Inflammatory macrophage treated with lipopolysaccharide for 1 hour (primary cell): ENCODE measurements around the gene PDGFA.

Source experiments
- DNase-seq, 2 donors: peaks; one replicate each; pipeline ENCODE4 v3.0.0-alpha.2; 2020 to 2022

PDGFA gene

DNA sequence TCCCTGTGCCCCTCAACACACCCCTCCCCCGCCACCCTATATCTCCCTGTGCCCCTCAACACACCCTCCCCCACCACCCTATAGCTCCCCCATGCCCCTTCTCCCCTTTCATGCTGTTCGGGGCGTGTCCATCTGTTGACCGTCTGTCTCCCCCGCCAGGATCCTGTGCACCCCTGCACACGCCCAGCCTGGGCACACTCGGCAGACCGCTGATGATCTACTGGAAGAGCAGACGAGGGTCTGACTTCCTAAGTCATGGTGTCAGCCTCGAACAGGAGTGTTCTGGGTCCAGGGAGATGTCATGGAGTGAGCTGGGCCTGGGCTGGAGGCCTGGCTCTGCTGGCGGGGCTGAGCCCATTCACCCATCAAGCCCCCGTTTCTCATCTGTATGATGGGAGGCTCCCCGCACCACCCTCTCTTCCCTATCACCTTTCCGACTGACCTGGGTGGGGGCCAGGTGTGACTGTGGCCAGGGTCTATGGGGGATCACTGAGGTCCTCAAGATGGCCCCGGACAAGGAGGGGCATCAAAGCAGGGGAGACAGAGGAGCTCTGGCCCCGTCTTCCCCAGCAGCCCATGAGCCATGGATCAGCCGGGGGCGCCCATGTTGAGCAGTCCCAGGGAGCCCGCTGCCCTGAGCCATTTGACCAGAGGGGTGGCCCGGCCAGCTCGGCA, 48.3 kb downstream of the PDGFA start:
- DNase-seq, result no peak

DNA sequence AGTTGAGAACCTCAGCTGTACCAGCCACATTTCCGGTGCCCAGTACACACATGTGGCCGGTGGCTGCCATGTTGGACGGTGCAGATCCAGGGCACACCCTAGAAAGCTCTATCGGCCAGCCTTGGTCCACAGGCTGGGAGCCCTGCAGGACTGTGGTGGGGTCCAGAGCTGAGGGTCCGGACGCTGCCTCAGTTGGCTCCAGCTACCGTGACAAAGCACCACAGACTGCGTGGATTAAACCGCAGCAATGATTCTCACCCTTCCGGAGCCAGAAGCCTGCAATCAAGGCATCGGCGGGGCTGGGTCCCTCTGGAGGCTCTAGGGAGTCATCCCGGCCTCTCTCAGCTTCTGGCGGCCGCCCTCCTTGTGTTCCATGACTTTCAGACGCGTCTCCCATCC, 50.1 kb downstream of the PDGFA start:
- DNase-seq, result no peak

DNA sequence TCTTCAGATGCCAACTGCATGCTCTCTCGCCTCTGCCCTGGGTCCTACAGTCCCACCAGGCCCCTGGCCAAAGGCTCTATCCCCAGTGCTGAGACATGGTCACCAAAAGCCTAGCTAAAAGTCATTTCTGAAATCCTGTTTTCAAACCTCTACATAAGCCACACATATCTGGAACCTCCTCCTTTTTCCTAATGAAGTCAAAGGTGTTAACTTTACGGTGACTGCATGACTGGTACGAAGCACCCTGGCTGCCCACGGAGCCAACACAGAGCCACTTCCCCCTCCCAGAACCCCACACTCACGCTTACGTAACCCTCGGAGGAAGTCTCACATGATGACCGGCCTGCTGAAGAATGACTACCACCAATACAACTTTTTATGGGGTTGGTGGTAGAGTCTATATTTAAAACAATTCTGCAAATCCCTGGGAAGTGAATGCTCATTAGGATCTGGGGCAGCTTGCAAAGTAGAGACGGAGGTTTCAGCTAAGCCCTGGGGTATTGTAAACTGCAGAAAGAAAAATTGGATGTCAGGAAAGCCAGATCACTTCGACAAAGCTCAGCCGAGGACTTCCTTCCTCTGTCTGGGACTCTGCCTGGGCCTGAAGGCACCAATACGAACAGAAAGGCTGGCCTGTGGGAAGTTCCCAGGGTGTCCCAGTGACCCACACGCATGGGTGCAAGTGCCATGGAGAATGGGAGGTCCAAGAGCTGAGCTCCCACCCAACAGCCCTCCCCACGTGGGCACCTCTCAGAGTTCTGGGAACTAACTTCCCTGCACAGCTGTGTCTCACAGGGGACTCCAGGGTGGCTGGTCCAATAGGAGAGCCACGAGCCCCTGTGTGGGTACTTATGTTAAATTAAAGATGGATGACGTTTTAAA, 50.7 kb downstream of the PDGFA start:
- peak; percentile 36 to 67 for DNase-seq

DNA sequence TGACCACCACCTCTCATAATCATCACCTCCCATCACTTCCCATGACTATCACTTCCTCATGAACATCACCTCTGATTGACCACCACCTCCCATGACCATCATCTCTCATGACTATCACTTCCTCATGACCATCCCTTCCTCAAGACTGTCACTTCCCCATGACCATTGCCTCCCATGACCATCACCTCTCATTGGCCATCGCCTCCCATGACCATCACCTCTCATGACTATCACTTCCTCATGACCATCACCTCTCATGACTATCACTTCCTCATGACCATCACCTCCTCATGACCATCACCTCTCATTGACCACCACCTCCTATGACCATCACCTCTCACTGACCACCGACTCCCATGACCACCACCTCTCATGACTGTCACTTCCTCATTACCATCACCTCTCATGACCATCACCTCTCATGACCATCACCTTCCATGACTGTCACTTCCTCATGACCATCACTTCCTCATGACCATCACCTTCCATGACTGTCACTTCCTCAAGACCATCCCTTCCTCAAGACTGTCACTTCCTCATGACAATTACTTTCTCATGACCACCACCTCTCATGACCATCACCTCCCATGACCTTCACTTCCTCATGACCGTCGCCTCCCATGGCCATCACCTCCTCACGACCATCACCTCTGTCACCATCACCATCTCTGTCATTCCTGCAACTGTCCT, 51.6 kb downstream of the PDGFA start:
- peak; percentile 26 to 46 for DNase-seq

DNA sequence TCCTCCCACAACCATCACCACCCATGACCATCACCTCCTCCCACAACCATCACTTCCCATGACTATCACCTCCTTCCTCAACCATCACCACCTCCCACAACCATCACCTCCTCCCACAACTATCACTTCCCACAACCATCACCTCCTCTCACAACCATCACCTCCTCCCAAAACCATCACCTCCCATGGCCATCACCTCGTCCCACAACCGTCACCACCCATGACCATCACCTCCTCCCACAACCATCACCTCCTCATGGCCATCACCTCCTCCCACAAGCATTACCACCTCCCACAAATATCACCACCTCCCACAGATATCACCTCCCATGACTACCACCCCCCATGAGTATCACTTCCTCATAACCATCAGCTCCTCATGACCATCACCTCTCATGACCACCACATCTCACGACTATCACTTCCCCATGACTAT, 52.2 kb downstream of the PDGFA start:
- DNase-seq, result peak in 1 of 2 donors; percentile 36

DNA sequence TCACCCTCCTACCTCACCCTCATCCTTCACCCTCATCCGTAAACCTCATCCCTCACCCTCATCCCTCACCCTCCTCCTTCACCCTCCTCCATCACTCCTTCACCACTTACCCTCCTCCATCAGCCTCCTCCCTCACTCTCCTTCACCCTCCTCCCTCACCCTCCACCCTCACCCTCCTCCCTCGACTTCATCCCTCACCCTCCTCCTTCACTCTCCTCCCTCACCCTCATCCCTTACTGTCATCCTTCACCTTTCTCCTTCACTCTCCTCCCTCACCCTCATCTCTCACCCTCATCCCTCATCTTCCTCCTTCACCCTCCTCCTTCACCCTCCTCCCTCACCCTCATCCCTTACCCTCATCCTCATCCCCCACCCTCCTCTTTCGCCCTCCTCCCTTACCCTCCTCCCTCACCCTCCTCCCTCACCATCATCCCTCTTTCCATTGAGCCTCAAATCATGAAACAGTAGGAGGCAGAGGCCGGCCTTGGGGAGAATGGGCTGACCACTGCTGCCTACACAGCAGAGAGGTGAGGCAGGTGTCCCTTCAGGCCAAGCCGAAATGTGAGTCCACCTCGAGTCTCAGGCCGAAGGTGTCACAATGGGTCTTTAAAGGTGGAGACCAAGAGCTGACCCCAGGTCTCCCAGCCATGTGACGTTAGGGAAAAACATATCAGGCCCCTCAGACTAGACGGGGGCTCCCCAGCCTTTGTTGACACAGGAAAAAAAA, 53.0 kb downstream of the PDGFA start:
- no peak for DNase-seq

DNA sequence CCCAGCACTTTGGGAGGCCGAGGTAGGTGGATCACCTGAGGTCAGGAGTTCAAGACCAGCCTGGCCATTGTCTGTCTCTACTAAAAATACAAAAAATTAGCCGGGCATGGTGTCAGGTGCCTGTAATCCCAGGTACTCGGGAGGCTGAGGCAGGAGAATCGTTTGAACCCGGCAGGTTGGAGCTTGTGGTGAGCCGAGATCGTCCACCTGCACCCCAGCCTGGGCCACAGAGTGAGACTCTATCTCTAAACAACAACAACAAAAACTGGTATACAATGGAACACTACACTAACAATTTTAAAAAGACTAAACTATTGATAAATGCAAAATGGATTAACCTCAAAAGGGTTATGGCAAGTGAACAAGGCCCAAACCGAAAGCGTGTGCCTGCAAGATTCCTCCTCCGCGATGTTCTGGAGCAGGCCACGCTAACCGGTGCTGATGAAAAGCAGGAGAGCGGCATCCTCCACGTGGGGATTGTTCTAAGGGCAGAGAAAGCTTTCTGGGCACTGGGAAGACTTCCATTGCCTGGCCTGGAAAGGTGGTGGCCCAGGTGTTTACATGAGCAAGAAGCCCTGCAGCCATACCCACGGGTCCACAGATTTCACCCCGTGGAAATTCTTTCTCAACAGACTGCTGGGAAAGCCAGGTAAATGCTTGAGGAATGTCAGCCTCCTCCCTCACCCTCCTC, 53.8 kb downstream of the PDGFA start:
- no peak for DNase-seq

DNA sequence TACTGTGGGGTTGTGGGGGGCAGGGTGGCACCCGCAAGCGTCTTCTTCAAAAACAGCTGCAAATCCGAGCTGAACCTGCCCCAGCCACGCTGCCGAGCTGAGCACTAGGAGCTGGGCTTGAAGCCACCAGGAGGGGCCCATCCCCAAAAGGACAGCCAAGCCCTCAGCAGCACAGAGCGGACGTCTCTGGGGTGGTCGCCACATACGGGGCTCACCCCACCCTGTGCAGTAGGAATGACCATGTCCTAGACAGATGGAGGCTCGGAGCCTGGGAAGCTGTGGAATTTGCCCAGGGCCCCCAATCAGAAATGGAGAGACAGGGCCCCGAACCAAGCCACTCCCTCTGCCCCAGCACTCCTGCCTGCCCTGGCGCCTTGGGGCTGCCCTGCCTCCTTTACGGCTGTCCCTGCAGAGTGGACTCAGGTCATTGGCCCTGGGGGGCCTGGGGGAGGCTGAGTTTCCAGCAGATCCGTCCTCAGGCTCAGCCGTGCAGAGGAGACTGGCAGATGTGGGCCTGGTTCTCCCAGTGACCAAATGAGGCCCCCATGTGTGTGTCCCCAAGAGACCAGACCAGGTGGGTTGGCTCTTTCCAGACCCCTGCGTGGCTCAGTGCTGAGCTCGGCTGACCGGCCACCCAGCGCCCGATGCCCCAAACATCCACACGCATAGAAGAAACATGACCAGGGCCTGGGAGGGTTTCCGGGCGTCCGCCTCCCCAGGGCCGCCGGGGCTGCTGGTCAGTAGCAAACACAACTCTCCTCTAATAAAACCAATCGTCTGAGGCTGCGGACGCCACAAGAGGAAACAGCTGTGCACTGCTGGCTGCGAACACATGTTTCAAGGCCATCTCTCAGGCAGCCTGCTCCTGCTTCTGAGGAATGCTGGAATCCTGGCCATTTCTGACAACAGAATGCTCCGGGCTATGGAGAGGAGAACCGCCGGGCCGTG, 54.9 kb downstream of the PDGFA start:
- DNase-seq, result no peak

DNA sequence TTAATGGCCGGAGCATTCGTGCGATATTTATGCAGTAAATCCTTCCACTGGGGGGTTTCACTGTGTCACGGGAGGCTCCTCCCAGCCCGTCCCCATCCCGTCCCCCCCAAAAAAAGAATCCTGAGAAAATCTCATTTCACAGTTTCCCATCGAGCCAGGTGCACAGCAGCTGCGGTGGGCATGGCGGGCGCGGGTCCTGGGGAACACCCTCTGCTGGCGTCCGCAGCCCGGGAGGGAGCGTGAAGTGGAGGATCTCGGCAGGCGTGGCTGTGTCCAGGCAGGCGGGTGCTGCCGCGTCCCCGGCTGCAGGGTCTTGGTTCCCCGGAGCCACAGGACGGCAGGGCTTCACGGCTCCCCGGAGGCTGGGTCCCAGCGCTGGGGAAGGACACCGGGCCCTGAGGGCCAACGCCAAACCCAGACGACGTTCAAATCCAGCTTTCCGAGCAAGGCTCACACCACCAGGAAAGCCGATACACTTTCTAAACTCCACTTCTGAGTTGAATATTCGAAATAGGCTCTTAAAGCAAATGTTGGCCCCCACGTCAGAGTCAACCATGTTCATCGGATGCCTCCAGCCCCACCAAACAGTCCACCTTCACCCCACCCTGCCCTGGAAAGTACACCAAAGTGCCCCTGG, 55.7 kb downstream of the PDGFA start:
- DNase-seq, result no peak

DNA sequence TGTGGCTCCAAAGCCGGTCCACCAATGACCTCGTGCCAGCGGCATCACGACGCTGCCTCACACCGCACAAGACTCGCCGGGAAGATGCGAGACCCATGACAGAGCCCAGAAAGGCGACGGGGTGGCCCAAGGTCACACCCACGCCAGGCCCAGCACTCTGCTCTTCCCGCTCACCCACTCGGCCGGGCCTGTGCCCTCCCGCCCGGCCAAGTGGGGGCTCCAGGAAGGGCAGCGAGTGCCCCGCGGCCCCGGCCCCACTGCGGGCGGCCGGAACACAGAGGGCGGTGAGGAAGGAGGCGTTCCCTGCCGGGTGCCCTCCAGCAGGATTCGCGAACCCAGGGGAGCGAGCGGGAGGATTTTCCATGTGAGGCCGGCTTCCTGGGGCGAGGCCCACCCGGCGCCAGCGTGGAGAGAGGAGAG, 56.3 kb downstream of the PDGFA start:
- no peak for DNase-seq

DNA sequence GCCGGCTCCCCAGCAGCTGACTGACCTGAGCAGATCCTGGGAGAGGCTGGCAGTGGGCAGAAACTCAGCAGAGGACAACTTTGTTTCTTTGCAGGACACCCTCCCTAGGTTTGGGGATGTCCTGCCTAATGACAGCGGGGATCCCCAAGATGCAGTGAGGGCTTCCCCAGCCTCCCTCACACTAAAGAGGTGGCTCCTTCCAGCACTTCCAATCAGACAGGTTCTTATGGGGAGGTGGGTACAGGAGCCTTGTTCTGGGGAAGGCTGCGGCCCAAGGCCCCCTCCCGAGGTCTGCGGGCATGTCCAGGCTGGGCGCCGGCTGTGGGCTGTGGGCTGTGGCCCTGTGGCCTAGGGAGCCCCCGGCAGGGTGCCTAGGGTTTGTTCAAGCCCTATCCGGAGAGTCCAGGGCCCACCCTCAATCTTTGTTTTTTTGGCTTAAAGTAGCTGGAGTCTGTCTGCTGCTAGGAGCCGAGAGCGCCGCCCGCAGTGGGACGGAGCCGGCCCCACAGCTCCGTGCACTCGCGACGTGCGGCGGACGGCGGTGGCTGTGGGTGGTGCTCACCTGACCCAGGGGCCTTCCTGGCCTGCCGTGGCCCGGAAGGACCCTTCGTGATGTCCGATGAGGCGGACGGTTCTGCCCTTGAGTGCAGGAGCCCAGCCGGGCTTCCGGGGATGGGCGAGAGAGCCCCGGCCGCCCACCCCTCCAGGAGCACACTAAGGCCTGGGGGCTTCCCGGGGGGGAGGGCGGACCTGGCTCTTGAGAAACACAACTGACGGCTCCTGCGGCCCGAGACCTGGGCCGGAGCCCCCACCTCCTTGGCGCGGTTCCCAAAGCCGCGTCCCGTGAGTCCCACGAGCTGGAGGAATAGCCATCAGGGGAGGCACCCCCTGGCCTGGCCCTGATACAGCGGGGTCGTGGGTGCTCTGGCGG, 57.2 kb downstream of the PDGFA start:
- no peak for DNase-seq

DNA sequence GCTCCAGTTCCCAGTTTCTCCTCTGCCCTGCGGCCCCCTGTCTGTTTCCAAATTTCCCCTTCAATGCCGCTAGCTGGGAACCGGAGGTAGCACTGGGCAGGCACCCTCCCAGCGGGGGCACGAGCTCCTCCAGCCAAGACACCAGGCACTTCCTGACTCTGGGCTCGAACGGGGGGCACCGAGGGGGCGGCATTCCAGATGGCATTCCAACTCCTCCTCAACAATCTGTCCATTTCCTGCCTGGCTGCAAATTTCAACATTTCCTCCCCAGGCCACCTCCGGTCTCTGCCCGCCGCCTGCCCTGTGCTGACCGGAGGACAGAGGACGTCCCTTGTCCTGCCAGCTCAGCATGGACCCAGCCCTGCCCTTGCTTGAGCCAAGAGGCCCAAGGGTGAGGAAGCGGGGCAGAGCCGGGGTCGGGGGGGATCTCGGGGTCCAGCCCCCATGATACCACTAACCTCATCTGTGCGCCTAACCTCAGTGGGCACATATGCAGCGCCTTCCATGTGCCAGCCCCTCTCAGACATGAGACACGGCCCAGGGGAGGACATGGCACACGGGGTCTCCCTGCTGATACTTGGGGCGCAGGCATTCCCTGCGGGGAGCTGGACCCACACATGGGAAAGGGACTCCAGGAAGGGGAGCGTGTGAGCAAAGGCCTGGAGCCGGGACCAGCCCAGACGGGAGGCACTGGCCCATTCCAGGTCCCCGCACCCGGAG, 58.0 kb downstream of the PDGFA start:
- DNase-seq, result no peak

DNA sequence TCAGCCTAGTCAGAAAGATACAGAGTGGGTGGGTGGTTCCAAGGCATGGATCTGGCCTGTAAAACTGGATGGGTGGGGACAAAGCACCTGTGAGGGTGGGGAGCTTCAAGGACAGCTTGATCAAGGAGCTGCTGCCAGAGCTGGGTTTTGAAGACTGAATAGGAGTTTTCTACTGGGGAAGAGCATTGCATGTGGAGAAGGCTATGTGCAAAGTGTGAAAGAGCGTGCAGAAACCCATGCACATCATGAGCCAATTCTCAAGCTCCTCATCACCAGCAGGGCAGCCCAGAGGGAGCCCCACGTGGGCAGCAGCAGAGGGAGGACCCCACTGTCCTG, 58.6 kb downstream of the PDGFA start:
- DNase-seq, result no peak

DNA sequence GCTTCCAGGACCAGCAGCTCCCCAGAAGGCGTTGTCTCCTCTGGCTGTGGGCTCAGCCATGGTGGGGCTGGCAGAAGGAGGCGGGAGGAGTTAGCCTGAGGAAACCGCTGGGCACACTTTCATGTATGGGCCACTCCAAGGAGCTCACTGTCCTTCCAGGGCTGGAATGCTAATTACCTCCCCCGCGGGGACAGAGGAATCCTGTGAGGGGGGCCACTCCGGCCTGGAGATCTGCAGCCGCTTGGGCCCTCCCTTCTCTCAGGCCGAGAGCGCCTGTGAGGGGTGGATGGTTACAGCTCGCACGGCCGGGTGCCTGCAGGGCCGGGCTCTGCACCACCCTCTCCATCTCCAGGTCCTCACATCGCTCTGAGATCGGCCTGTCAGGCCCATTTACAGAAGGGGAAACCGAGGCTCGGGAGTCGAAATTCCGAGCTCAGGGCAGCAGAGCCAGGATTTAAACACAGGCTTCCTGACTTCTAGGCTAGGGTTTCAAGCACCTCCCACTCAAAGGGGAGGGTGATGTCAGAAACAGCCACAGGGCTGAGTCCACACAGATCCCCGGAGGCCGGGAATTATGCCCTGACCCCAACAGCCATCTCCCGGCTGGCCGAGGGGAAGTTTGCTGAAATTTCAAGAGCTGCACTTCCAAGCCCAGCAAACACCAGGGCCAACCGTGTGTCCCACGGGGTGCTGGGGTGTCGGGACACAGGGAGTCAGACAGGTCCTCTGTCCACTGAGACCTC, 59.1 kb downstream of the PDGFA start:
- no peak for DNase-seq

DNA sequence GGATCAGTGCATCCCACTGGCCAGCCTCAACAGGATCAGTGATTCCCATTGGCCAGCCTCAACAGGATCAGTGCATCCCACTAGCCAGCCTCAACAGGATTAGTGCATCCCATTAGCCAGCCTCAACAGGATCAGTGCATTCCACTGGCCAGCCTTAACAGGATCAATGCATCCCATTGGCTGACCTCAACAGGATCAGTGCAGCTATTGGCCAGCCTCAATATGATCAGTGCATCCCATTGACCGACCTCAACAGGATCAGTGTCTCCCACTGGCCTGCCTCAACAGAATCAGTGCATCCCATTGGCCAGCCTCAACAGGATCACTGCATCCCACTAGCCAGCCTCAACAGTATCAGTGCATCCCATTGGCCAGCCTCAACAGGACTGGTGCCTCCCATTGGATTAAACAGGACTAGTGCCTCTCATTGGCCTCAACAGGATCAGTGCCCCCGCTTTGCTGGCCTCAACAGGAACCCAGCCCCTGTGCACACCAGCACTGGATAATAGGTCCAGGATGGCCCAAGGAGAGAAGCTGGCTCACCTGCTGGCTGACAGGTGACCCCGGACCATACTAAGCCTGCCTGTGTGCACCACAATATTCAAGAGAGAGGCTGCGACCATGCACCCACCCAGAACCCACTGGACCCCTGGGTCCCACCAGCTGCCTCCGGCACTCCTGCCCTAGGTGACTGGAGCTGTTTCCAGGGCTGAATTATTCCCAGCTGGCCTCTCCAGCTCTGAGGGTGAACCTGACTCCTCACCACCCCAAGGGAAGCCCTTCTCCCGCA, 59.9 kb downstream of the PDGFA start:
- no peak for DNase-seq

DNA sequence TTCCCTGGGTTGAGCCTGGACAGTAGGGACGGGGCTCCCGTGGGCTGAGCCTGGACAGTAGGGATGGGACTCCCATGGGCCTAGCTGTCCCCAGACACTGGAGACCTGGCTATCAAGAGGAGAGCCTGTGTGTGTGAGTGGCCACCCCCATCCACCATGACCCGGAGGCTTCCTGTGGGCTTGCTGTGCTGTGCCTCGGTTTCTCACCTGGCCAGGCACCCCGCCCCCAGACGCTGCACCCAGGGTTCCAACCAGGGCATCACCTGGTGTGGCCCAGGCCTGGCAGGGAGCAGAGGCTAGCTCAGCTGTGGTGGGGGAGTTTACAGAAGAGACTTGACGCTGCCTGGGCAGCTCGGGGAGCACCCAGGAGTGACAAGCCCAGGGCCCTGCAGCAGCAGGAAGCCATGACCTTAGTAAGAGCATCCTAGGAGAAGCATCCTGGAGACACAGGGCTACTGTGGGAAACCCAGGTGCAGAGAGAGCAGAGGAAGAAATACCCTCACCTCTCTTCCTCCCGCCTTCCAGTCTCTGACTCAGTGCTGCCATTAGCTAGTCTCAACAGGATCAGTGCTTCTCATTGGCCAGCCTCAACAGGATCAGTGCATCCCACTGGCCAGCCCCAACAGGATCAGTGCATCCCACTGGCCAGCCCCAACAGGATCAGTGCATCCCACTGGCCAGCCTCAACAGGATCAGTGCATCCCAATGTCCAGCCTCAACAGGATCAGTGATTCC, 61.0 kb downstream of the PDGFA start:
- DNase-seq, result no peak
